Renal cortical epithelial cell (primary cell): Measurements from ENCODE around the gene NCOA3. TPM values are rescaled to one million over a fixed set of nuclear protein-coding genes. Genes with fewer than 3 reads are reported as not detected.

ENCODE experiments used
- DNase-seq: peaks from one replicate; pipeline ENCODE4 v3.0.0-alpha.2; 2011; ENCODE audit warnings: low read depth
- total RNA-seq: library from RNA; depleted of rRNA; stranded (reverse); fragments of >200 nt; gene quantifications from 2 replicates; pipeline ENCODE4 v1.2.3, GENCODE V29; 2014

NCOA3 gene
- total RNA-seq, 1 donor from 2014 or later: 39.1 TPM

GRCh38 chr20:47678536-47678935 lies 176.8 kb downstream of the NCOA3 start:
- DNase-seq: no peak

DNA sequence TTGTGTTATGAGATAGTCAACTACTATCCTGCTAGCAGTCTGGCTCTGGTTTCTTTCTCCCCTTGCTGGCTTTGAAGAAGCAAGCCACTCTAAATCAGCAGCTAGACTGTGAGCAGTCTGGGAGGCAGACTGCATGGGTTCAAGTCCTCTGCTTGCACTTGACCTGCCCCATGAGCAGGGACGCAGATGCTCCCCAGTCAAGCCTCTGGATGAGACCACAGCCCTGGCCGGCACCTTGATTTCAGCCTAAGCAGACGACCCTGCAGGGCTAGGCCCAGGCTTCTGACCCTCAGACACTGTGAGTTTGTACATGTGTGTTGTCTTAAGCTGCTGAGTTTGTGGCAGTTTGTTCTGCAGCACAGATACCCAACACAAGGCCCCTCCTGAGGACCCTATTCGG lies 177.8 kb downstream of the NCOA3 start:
- DNase-seq: no peak

- peak; percentile 13 for DNase-seq
Observed at GRCh38 chr20:47680804-47681529, 179.3 kb downstream of the NCOA3 start.

GRCh38 chr20:47682028-47682783 lies 180.5 kb downstream of the NCOA3 start:
- DNase-seq: no peak

GRCh38 chr20:47682916-47683315 lies 181.2 kb downstream of the NCOA3 start:
- no peak for DNase-seq

DNA sequence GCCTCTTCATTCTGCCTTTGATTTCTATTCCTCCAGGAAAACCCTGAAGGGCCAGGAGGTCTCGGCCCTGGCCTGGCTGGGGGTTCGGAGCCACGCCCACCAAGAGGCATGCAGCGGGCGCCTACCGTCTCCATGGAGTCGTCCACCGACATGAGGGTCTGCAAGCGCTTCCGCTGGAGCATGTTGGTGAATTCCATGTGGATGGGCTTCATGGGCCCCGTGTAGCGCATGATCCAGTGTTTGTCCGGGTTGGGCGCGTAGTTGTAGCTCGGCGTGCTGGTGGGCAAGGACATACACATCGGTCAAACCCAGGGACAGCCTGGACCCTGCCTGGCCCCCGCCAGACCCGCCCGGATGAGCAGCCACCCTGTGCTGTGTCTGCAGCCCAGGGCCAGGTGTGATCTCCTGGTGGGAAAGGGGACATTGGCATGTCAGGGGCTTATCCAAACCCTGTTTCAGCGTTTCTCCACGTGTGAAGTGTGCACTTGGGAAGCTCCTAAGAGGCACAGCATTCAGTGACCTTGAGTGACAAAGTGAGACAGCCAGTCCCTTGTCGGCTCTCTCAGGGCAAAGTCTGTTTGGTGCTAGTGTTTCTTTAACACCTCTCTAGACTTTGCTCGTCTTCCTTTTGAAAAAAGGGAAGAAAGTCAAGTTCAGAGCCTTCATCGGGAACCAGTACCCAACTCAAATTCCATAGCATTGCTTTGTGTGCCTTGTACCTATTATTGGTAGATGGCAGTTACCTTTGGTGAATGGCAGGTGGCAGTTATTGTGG lies 182.8 kb downstream of the NCOA3 start:
- no peak for DNase-seq

DNA sequence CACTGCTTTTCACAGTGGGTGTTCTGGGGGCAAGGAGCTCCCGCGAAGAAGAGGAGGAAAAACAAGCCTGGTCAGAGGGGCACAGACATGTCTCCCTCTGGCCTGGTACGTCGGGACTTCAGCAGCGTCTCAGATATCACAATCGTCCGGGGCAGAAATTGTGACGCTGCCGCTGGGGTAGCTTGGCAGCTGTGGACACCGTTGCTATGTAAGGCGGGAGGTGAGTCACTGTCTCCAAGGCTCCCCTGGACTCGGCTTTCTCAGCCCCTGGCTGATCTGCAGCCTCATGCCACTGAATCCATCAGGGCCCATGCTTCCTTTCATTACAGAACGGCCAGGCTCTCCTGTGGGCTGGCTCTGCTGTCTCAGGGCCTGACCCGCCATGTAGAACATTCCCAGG lies 184.9 kb downstream of the NCOA3 start:
- DNase-seq: no peak

GRCh38 chr20:47687095-47687987 lies 185.7 kb downstream of the NCOA3 start:
- no peak for DNase-seq

DNA sequence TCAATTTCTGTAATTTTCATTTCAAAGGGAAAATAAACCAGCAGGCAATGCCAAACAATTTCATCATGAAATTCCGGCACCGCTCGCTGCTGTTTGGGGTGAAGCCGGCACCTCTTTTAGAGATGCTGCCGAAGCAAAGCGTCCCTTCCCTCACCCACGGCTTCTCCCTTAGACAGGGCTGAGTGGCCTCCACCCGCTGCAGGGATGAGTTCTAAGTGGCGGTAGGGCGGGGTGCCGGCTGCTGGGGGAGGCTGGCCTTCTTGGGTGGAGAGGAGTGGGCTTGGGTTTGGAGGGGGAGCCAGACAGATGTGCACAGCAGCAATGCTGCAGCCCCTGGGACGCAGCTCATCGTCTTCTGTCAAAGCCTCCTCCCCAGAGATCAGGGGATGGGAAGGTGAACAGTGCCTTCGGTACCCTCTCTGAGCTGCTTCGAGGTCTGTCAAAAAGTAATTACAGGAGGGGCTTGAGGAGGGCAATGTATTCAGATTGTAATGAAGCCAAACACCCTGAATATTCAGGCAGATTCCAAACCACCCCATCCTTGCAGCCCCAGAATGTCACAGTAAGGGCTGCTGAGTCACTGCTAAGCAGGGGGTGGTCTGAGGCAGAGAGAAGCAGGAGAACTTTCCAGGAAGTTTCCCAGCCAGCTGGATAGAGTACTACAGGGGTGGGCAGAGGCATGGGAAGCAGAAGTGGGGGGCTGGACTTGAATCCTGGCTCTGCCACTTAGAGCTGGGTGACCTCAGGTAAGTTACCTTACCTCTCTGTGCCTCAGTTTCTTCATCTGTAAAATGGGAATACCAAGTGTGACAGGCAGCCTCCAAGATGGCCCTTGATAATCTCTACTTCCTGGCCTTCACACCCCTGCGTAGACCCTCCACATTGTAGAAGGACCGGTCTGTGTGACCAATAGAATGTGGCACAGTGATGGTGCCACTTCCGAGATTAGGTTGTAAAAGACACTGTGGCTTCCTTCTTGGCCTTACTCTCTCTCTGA lies 187.0 kb downstream of the NCOA3 start:
- DNase-seq: no peak

DNA sequence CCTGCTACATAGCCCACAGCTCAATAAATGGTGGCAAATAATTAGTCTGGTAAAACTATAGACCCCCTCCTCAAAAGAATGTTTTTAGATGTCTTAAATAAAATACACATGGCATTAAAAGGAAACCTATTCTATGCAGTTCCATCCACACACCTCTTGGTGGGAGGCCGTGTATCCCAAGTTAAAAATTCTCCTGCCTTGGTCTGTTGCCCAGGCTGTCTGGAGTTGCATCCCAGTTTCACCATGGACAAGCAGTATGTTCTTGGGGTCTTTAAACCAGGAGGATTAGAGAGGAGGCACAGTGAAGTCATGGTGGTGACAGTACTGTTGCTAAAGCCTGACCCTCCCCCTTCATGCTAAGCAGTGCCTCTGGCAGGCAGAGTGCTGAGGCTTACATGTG lies 188.0 kb downstream of the NCOA3 start:
- DNase-seq: peak; percentile 18

GRCh38 chr20:47691625-47692024 lies 189.9 kb downstream of the NCOA3 start:
- DNase-seq: no peak

GRCh38 chr20:47694021-47694818 lies 192.5 kb downstream of the NCOA3 start:
- no peak for DNase-seq

DNA sequence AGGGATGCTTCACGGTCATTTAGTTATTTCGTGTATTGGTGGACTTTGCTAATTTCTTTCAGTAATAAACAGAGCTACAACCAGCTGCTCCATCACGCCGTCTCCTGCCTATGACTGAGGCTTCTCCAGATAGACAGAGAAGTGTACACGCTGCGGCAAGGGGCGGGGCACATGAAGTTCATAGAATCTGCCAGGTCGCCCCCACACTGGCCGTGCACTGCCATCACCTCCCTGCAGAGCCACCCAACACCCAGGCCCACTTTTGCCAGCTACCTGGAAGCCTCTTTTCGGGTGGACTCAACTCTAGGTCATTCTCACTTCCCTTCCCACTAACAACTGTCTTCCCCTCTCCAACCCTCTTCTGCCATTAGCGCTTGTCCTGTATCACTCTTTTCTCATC lies 195.2 kb downstream of the NCOA3 start:
- no peak for DNase-seq

DNA sequence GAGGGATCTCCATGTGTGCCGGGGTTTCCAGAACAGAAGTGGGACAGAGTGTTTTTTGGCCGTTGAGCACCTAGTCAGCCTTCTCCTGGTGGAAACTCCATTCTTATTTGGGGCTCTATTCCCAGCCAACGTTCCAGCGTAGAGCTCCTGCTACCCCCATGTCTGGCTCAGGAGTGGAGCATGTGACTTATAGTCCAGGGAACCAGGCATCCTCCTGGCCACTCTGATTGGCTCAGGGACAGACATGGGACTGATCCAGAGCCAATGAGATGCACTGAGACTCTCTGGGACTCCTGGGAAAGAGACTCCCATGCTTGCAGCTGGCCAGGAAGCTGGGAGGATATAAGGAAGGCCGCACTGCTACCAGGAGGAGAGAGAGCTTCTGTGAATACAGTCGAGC lies 196.5 kb downstream of the NCOA3 start:
- no peak for DNase-seq

GRCh38 chr20:47699818-47700217 lies 198.1 kb downstream of the NCOA3 start:
- no peak for DNase-seq

DNA sequence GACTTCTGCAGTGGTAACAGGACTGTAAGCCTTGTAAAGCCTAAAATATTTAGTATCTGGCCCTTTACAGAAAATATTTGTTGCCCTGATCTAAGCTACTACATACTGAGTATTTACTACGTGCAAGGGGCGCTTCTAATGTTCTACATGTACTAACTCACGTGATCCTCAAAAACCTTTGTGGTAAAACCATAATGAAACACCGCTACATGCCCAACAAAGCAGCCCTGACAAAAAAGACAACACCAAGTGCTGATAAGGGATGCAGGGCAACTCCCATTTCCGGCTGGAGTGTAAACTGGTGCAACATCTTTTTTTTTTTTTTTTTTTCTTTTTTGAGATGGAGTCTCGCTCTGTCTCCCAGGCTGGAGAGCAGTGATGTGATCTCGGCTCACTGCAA lies 198.6 kb downstream of the NCOA3 start:
- DNase-seq: no peak

- no peak for DNase-seq
Observed at GRCh38 chr20:47701612-47702011, 199.9 kb downstream of the NCOA3 start.

GRCh38 chr20:47703748-47704147 lies 202.1 kb downstream of the NCOA3 start:
- DNase-seq: no peak

DNA sequence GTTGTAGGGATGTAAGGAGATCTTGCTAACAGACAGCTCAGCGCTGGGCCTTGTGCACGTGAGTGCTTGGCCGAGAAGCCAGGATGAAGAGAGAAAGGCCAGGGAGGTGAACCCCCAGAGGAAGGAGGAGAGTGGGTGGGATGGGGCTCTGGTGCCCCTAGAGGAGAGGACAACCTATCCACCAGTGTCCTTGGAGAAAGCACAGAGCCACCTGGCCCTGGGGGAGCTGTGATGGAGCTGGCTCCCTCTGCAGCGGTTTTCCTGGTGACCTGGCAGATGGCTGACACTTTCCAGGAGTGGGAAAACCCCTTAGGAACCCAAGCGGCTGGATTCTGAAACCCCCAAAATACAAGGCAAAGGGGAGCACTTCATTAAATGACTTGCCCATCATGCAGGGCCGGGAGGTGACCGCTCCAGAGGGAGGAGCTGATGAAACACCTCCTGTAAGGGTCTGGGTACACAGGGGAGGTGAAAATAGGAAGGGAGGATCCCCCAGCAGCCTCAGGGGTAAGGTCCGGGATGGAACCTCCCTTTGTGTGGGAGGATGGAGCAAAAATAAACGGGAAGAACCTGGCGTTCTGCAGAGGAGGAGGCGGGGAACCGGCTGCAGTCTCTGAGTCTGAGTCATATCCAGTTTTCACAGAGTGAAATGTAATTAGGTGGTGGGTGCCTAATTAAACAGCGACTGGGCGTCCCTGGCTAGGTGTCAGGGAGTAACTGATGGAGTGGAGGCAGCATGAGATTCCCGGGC lies 203.2 kb downstream of the NCOA3 start:
- DNase-seq: peak; percentile 60
